GM10266 (cell line): ENCODE measurements around the gene ZNF827.

Experiments
- DNase-seq: peaks from one replicate; pipeline ENCODE4 v3.0.0; 2012; ENCODE audit errors: extremely low spot score
- TF ChIP-seq, protein P1 (sequence below): IDR thresholded peaks from 2 replicates; pipeline ENCODE4 v1.5.1; 2012; ENCODE audit warnings: mild to moderate bottlenecking, low read depth; ENCODE audit not compliant: control insufficient read depth, insufficient read depth; ENCODE audit errors: missing control alignments

ZNF827 gene, protein sequence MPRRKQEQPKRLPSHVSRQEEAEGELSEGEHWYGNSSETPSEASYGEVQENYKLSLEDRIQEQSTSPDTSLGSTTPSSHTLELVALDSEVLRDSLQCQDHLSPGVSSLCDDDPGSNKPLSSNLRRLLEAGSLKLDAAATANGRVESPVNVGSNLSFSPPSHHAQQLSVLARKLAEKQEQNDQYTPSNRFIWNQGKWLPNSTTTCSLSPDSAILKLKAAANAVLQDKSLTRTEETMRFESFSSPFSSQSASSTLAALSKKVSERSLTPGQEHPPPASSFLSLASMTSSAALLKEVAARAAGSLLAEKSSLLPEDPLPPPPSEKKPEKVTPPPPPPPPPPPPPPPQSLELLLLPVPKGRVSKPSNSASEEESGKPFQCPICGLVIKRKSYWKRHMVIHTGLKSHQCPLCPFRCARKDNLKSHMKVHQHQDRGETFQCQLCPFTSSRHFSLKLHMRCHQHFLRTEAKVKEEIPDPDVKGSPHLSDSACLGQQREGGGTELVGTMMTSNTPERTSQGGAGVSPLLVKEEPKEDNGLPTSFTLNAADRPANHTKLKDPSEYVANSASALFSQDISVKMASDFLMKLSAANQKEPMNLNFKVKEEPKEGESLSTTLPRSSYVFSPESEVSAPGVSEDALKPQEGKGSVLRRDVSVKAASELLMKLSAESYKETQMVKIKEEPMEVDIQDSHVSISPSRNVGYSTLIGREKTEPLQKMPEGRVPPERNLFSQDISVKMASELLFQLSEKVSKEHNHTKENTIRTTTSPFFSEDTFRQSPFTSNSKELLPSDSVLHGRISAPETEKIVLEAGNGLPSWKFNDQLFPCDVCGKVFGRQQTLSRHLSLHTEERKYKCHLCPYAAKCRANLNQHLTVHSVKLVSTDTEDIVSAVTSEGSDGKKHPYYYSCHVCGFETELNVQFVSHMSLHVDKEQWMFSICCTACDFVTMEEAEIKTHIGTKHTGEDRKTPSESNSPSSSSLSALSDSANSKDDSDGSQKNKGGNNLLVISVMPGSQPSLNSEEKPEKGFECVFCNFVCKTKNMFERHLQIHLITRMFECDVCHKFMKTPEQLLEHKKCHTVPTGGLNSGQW

DNA sequence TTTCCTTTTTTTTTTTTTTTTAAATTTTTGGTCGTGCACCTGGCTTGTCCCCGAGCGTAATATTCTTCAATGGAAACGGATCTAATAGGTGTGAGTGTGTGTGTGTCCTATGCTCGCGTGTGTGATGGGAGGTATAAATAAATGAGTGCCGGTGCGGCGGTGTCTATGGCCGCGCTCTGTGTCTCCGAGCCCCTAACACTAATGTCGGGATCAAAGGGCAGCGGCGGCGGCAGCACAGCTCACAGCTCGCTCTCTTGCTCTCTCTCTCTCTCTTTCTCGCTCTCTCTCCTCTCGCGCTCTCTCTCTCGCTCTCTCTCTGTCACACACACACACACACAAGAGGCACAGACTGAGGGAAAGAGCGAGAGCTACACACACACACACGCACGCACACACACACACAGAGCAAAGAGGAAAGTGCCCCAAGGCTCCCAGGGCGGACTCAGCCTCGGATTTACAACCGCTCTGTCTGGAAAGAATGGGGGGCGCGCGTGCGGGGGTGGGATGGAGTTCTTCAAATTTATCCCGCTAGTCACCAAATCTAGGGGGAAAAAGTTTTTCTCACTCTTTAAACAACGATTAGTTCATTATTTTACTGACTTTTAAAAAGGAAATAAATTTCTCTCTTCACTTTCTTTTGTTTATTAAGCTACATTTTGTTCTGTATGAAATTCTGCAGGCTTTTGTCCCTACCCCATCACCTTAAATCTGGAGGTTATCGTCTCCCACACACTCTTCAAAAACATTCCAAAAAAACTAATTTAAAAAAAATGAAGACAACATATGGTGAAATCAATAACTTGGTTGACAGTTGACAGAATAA lies at the start of gene ZNF827:
Gene ZNF827, minus strand, starts transcription at position 206 of the 823 bp plus-strand sequence. CDS start 416 bp downstream, outside the sequence.
- TF ChIP-seq, protein P1, sequence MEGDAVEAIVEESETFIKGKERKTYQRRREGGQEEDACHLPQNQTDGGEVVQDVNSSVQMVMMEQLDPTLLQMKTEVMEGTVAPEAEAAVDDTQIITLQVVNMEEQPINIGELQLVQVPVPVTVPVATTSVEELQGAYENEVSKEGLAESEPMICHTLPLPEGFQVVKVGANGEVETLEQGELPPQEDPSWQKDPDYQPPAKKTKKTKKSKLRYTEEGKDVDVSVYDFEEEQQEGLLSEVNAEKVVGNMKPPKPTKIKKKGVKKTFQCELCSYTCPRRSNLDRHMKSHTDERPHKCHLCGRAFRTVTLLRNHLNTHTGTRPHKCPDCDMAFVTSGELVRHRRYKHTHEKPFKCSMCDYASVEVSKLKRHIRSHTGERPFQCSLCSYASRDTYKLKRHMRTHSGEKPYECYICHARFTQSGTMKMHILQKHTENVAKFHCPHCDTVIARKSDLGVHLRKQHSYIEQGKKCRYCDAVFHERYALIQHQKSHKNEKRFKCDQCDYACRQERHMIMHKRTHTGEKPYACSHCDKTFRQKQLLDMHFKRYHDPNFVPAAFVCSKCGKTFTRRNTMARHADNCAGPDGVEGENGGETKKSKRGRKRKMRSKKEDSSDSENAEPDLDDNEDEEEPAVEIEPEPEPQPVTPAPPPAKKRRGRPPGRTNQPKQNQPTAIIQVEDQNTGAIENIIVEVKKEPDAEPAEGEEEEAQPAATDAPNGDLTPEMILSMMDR, result no peak
- DNase-seq, result peak; percentile 61

DNA sequence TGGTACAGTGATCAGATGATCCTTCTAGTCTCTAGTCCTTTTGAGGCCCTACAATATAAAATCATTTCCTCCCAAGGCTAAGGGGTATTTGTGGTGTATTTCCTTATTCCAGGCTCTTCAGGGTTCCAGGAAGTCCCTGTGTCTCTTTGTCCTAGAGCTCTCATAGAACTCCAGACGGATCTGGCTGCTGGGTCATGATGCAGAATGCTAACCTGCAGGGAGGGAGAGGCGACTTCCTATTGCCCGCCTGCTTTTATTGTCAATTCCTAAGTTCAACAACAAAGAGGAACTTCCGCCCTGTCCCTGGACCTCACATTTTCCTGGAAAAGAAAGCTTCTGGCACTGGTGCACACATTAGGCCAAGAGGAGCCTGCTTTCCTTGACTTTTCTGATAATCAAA lies 45.9 kb upstream of the ZNF827 start:
- no peak for DNase-seq
- TF ChIP-seq, protein P1, result no peak

DNA sequence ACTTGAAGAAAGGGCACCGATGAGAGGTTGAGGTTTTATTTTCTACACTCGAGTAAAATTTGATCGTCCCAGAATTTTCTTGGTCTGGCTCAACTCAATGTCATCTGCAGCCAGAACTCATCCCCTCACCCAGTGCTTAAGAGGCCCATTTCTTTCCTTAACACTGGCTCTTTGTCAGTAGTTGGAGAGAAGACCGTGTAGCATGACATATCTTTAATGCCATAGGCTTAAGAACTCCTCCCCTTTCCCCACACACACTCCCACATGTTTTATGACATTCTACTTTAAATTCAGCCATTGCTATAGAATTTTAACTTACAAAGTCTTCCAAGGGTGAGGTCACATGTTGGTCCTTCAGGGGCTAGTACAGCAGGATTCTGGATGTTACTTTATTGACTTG lies 44.2 kb upstream of the ZNF827 start:
- no peak for DNase-seq
- TF ChIP-seq, protein P1, result no peak

DNA sequence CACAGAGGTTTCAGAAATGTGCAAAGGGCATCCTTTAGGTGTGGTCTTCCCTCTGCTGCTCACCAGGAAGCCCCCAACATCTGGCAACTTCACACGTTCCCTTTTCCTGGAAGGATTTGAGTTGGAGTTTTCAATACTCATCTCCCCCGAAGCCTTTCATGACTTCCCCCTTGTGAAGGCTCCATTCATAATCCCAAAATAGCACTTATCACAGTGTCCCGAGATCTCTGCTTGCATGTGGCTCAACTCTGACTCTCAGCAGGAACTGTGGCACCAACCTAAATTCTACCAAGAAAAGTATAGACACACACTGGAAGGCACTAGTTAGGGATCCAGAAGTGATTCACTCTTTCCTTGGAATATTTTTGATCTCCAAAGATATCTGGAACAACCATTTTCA lies 40.5 kb upstream of the ZNF827 start:
- TF ChIP-seq, protein P1, result no peak
- no peak for DNase-seq

DNA sequence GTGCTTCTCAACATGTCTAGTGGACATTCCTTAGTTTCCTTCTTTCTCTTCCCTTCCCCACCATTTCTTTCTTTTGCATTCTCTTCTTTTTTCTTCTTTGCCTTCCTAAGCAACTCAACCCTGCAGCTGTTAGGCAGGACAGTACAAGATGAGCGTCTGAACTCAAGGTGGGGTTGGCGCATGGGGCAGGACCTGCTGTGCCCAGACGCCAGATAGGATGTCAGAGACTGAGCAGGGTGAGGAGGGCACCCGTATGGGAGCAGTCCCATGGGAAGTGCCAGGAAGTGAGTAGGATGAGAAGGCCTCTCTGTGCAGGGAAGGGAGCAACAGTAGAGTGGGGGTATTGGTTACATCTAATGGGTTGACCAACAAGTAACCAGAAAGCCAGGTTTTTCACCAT lies 38.1 kb upstream of the ZNF827 start:
- TF ChIP-seq, protein P1, result no peak

DNA sequence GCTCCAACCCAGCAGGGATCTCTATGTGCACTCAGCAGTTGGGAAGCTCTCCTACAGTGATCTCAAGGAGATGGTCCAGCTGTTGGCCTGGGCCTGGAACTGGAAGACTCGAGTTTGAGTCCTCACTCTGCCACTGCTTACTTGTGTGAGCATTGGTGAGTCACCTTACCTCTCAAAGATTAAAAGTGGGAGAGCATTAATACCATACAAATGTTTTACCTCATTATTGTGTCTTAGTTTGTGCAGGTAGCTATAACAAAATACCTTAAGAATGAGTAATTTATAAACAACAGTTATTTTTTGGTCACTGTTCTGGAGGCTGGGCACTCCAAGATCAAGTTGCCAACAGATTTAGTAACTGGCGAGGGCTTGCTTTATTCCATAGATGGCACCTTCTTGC lies 21.4 kb upstream of the ZNF827 start:
- DNase-seq, result no peak
- TF ChIP-seq, protein P1, result no peak

More for the DNA sequence above, 38.1 kb upstream of the ZNF827 start:
- DNase-seq, result no peak
